NCI-H2227 treated with DMSO at 0.1 percent for 48 hours (cell line): Measurements from ENCODE around the gene NTRK1.

Experiments
- DNase-seq: peaks from one replicate; lab custom pipeline; 2025; lab: John Stamatoyannopoulos, UW

The NTRK1 gene

GRCh38 chr1:156881101-156881500 is 20.4 kb downstream of the NTRK1 start:
- no peak for DNase-seq

GRCh38 chr1:156881663-156882062 is 21.0 kb downstream of the NTRK1 start:
- DNase-seq = no peak

- DNase-seq = no peak
Measured at GRCh38 chr1:156882543-156882942, 21.9 kb downstream of the NTRK1 start.

GRCh38 chr1:156883919-156884318 is 23.3 kb downstream of the NTRK1 start:
- DNase-seq = no peak

- DNase-seq = no peak
Measured at GRCh38 chr1:156884560-156885184, 24.0 kb downstream of the NTRK1 start.

- DNase-seq = no peak
Measured at GRCh38 chr1:156885314-156885713, 24.6 kb downstream of the NTRK1 start.

- DNase-seq = no peak
Measured at GRCh38 chr1:156885880-156886355, 25.3 kb downstream of the NTRK1 start.

- DNase-seq = peak; percentile 19
Measured at GRCh38 chr1:156886583-156887281, 26.1 kb downstream of the NTRK1 start.

- DNase-seq = peak; percentile 24
Measured at GRCh38 chr1:156887317-156887716, 26.7 kb downstream of the NTRK1 start.

- DNase-seq = peak; percentile 35
Measured at GRCh38 chr1:156887734-156888133, 27.1 kb downstream of the NTRK1 start.

- DNase-seq = peak; percentile 80
Measured at GRCh38 chr1:156889802-156890580, 29.3 kb downstream of the NTRK1 start.

GRCh38 chr1:156892190-156893047 is 31.8 kb downstream of the NTRK1 start:
- DNase-seq = peak; percentile 63

- DNase-seq = no peak
Measured at GRCh38 chr1:156893048-156893953, 32.6 kb downstream of the NTRK1 start, which contains the start of gene PEAR1. Gene PEAR1 (plus strand): TSS chr1:156893718. CDS start chr1:156903927, 10,209 bp downstream.

GRCh38 chr1:156894001-156894400 is 33.3 kb downstream of the NTRK1 start:
- DNase-seq = no peak

GRCh38 chr1:156894711-156895454 is 34.2 kb downstream of the NTRK1 start:
- no peak for DNase-seq

GRCh38 chr1:156895455-156895812 is 34.8 kb downstream of the NTRK1 start:
- no peak for DNase-seq

GRCh38 chr1:156895927-156896326 is 35.3 kb downstream of the NTRK1 start:
- DNase-seq = no peak

- DNase-seq = no peak
Measured at GRCh38 chr1:156896490-156897033, 35.9 kb downstream of the NTRK1 start.

- DNase-seq = no peak
Measured at GRCh38 chr1:156897078-156897825, 36.6 kb downstream of the NTRK1 start.
